Stimulated activated CD4-positive, alpha-beta T cell treated with anti-CD3 and anti-CD28 coated beads, Interleukin-15, amount 100 ng/mL, for 1 hour (primary cell): ENCODE data around the gene IL33.

ENCODE experiments used
- DNase-seq, 2 donors: peaks; one replicate each; pipeline ENCODE4 v3.0.0-alpha.2; 2020; ENCODE audit warnings: low read depth in 1 of 2, low spot score in 1 of 2

Gene IL33

GRCh38 chr9:6277417-6277816 lies 61.8 kb downstream of the IL33 start:
- DNase-seq: no peak

- DNase-seq: no peak
Observed at GRCh38 chr9:6301858-6302257, 86.3 kb downstream of the IL33 start.

- no peak for DNase-seq
Observed at GRCh38 chr9:6302417-6302816, 86.8 kb downstream of the IL33 start.

GRCh38 chr9:6304232-6304631 lies 88.6 kb downstream of the IL33 start:
- no peak for DNase-seq

GRCh38 chr9:6305954-6306563 lies 90.5 kb downstream of the IL33 start:
- DNase-seq: no peak
